Measurements from ENCODE around the gene SHB.

Gene SHB

DNA sequence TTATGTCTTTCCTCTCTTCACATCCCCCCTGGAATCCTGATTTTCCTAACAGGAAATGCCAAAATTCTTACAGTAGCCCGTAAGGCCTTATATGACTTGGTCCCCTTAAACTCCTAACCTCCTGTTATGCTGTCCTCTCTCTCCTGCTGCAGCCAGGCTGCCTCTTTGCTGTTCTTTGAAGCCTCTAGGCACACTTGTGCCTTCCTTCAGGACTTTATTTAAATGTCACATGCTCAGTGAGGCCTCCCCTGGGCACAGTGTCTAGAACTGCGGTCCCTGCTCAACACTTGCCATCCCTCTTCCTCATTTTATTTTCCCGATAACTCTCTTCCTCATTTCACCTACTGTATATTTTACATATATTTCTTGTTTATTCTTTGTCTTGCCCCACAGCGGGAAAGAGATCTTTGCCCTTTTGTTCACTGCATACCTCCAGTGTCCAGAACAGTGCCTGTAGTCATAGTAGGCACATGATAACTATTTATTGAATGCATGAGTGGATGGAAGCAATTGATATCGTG lies 5.5 kb upstream of the SHB start:
- H3K9ac ChIP-seq (ENCODE audit: low read length) = no peak overlapping the region
- H3F3A ChIP-seq (ENCODE audit: insufficient read depth) = no peaks in the 10 kb centered on the region
- no peak for TF ChIP-seq EZH2phosphoT487 (conservative IDR thresholded peaks at IDR 0.05; ENCODE audit: low read length)
- TF ChIP-seq, protein P1, sequence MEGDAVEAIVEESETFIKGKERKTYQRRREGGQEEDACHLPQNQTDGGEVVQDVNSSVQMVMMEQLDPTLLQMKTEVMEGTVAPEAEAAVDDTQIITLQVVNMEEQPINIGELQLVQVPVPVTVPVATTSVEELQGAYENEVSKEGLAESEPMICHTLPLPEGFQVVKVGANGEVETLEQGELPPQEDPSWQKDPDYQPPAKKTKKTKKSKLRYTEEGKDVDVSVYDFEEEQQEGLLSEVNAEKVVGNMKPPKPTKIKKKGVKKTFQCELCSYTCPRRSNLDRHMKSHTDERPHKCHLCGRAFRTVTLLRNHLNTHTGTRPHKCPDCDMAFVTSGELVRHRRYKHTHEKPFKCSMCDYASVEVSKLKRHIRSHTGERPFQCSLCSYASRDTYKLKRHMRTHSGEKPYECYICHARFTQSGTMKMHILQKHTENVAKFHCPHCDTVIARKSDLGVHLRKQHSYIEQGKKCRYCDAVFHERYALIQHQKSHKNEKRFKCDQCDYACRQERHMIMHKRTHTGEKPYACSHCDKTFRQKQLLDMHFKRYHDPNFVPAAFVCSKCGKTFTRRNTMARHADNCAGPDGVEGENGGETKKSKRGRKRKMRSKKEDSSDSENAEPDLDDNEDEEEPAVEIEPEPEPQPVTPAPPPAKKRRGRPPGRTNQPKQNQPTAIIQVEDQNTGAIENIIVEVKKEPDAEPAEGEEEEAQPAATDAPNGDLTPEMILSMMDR (IDR thresholded peaks at IDR 0.05; ENCODE audit: insufficient read depth, low read length, poor library complexity, severe bottlenecking) = no peak
- no peaks in the 10 kb centered on the region for H3K27me3 ChIP-seq (ENCODE audit: low read length)
- no peak overlapping the region for H3K4me2 ChIP-seq (ENCODE audit: low read depth, low read length, poor library complexity, severe bottlenecking)
- H3K9me3 ChIP-seq (ENCODE audit: insufficient read depth, low read length) = no peaks in the 10 kb centered on the region
- no peak overlapping the region for H3K27ac ChIP-seq (ENCODE audit: low read depth, low read length)
- no peaks in the 10 kb centered on the region for H3K36me3 ChIP-seq (ENCODE audit: low read length)
- H3K4me3 ChIP-seq (ENCODE audit: insufficient read depth, low read length, poor library complexity, severe bottlenecking) = no peak overlapping the region
- H3K9me2 ChIP-seq (replicated peaks; ENCODE audit: insufficient read depth, low read length) = no peaks in the 10 kb centered on the region
- no peak overlapping the region for H2AFZ ChIP-seq (ENCODE audit: low read depth, low read length, severe bottlenecking)
- no peaks in the 10 kb centered on the region for H4K20me1 ChIP-seq (ENCODE audit: low read depth, low read length)
- H3K79me2 ChIP-seq (ENCODE audit: insufficient read depth, low read length) = no peaks in the 10 kb centered on the region

DNA sequence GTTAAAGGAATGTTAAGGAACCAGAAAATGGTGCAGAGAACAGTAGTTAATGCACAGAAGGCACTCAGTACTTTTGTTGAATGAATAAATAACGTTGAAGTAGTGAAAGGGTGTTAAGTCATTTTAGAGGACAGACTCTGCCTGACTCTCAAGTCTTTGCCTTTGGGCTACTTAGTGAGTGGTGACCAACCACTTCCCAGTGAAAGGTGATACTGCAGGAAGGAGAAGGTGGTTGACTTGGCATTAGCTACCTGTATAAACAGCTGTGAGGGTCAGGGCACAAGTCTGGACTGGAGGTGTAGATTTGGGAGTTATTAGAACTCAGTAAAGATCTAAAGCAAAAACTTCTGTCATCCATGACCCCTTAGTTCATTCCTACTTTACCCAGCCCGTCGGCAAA lies 4.9 kb upstream of the SHB start:
- no peak overlapping the region for H3K9ac ChIP-seq (ENCODE audit: low read length)
- no peak overlapping the region for H3K27ac ChIP-seq (ENCODE audit: low read depth, low read length)
- TF ChIP-seq, protein P1 (IDR thresholded peaks at IDR 0.05; ENCODE audit: insufficient read depth, low read length, poor library complexity, severe bottlenecking) = no peak
- no peak for TF ChIP-seq EZH2phosphoT487 (conservative IDR thresholded peaks at IDR 0.05; ENCODE audit: low read length)
- H3F3A ChIP-seq (ENCODE audit: insufficient read depth) = no peaks in the 10 kb centered on the region
- H3K9me2 ChIP-seq (replicated peaks; ENCODE audit: insufficient read depth, low read length) = no peaks in the 10 kb centered on the region
- no peaks in the 10 kb centered on the region for H3K36me3 ChIP-seq (ENCODE audit: low read length)
- no peak overlapping the region for H3K4me3 ChIP-seq (ENCODE audit: insufficient read depth, low read length, poor library complexity, severe bottlenecking)
- no peaks in the 10 kb centered on the region for H3K9me3 ChIP-seq (ENCODE audit: insufficient read depth, low read length)
- no peak overlapping the region for H3K4me2 ChIP-seq (ENCODE audit: low read depth, low read length, poor library complexity, severe bottlenecking)
- H3K79me2 ChIP-seq (ENCODE audit: insufficient read depth, low read length) = no peaks in the 10 kb centered on the region
- H3K27me3 ChIP-seq (ENCODE audit: low read length) = no peaks in the 10 kb centered on the region
- no peak overlapping the region for H2AFZ ChIP-seq (ENCODE audit: low read depth, low read length, severe bottlenecking)
- no peaks in the 10 kb centered on the region for H4K20me1 ChIP-seq (ENCODE audit: low read depth, low read length)

DNA sequence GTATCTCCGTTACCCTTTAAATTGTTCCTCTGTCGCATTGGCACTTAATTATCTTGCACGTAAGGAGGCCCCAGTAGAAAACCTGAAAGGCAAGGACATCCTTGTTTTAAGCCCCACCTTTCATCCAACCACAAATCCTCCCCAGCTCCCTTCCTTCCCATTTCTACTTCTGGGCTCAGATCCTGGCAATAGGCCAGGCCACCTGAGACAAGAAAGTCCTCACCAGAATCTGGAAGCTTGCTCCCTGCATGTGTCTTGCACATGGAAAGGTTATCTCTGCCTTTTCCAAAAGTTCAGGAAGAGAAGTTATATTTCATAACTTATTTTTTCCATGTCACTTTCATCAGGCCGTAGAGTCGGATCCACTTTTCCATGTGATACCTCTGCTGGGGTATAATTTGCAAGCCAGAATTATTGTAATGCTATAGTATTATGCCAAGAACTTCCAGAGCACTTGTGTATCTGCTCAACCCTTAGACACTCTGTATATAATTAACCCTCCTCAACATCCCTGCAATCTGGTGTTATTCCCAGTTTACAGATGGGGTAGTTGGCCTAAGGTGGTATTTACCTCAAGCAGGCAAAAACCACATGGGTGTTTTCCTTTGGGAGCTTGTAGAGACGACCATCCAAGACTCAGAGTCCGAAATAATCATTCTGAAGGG lies 2.6 kb upstream of the SHB start:
- no peak overlapping the region for H3K4me3 ChIP-seq (ENCODE audit: insufficient read depth, low read length, poor library complexity, severe bottlenecking)
- no peaks in the 10 kb centered on the region for H3K9me3 ChIP-seq (ENCODE audit: insufficient read depth, low read length)
- H3F3A ChIP-seq (ENCODE audit: insufficient read depth) = no peaks in the 10 kb centered on the region
- H3K36me3 ChIP-seq (ENCODE audit: low read length) = no peaks in the 10 kb centered on the region
- no peaks in the 10 kb centered on the region for H3K79me2 ChIP-seq (ENCODE audit: insufficient read depth, low read length)
- H3K27me3 ChIP-seq (ENCODE audit: low read length) = no peaks in the 10 kb centered on the region
- no peak overlapping the region for H3K27ac ChIP-seq (ENCODE audit: low read depth, low read length)
- H4K20me1 ChIP-seq (ENCODE audit: low read depth, low read length) = no peaks in the 10 kb centered on the region
- no peaks in the 10 kb centered on the region for H3K9me2 ChIP-seq (replicated peaks; ENCODE audit: insufficient read depth, low read length)
- no peak overlapping the region for H3K9ac ChIP-seq (ENCODE audit: low read length)
- H3K4me2 ChIP-seq (ENCODE audit: low read depth, low read length, poor library complexity, severe bottlenecking) = no peak overlapping the region
- no peak overlapping the region for H2AFZ ChIP-seq (ENCODE audit: low read depth, low read length, severe bottlenecking)
- TF ChIP-seq, protein P1 (IDR thresholded peaks at IDR 0.05; ENCODE audit: insufficient read depth, low read length, poor library complexity, severe bottlenecking) = no peak
- no peak for TF ChIP-seq EZH2phosphoT487 (conservative IDR thresholded peaks at IDR 0.05; ENCODE audit: low read length)
